AG04450 (cell line): ENCODE measurements around the gene SPECC1L. TPM values are rescaled to one million over a fixed set of nuclear protein-coding genes. Genes with fewer than 3 reads are reported as not detected.

Source experiments
- CTCF ChIA-PET: fragments of 300-600, 350-600 bp; formaldehyde crosslinking; extraction: SDS; loops from one replicate; lab custom pipeline; 2022; ENCODE audit warnings: antibody characterized with exemption, inconsistent platforms; lab: Charles Lee
- POLR2A ChIA-PET: fragments of 350-600 bp; formaldehyde crosslinking; extraction: SDS; loops from one replicate; lab custom pipeline; 2021; ENCODE audit warnings: antibody characterized with exemption, inconsistent platforms; lab: Yijun Ruan, JAX
- DNase-seq: peaks from one replicate; pipeline ENCODE4 v3.0.0-alpha.2; 2011; ENCODE audit warnings: low read depth, low spot score
- H3K27ac ChIP-seq: one replicate; pipeline ENCODE4 v1.5.1; 2012; ENCODE audit warnings: low read depth, low read length, control low read depth
- H3K27me3 ChIP-seq: one replicate; pipeline ENCODE4 v1.6.0; 2012; ENCODE audit warnings: low read length; ENCODE audit not compliant: control insufficient read depth, insufficient read depth
- H3K4me3 ChIP-seq: 2 replicates; pipeline ENCODE4 v1.5.1; 2011; ENCODE audit warnings: mild to moderate bottlenecking, low read depth, low read length, control low read depth
- H3K9me3 ChIP-seq: 2 replicates; pipeline ENCODE4 v1.5.1; 2012; ENCODE audit warnings: low read length; ENCODE audit not compliant: control insufficient read depth, insufficient read depth
- polyA plus RNA-seq: library from polyadenylated mRNA; depleted of rRNA; stranded (reverse); fragments of >200 nt; gene quantifications from 2 replicates; pipeline ENCODE4 v1.2.3, GENCODE V29; 2011
- TF ChIP-seq, protein P1 (sequence below): IDR thresholded peaks from 2 replicates; pipeline ENCODE4 v1.5.1; 2011; ENCODE audit warnings: low read depth, low read length, control low read depth, inconsistent platforms

The SPECC1L gene
- polyA plus RNA-seq, 1 experiment: 36.4 TPM

DNA sequence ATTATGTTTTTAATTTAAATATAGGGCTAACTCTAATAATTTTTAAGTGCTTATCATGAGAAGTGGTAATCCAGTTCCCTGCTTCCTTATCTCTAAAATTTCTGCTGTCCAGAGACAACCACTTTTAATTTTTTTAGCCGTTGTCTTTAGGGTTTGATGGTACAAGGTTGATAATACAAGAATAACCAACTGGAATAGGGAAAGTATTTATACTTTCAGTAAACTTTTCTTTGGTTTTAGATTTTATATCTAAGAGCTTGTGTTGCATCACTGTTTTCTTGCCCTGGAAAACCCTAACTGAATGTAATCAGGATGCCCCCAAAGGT, 110.2 kb downstream of the SPECC1L start:
- Histone ChIP-seq H3K4me3 (no peak overlapping the region), H3K27me3 (no peaks in the 10 kb centered on the region), H3K9me3 (no peaks in the 10 kb centered on the region), H3K27ac (no peak overlapping the region)
- ChIA-PET POLR2A (interaction anchor here (0.6 kb wide), 1 partner anchor 92 kb away, joined by 3 read pairs; no protein-coding TSS in a partner anchor), CTCF (interaction anchor here (0.6 to 1.0 kb wide), 2 partner anchors 93 to 145 kb away, joined by 3 read pairs; no protein-coding TSS in a partner anchor)
- TF ChIP-seq, protein P1, sequence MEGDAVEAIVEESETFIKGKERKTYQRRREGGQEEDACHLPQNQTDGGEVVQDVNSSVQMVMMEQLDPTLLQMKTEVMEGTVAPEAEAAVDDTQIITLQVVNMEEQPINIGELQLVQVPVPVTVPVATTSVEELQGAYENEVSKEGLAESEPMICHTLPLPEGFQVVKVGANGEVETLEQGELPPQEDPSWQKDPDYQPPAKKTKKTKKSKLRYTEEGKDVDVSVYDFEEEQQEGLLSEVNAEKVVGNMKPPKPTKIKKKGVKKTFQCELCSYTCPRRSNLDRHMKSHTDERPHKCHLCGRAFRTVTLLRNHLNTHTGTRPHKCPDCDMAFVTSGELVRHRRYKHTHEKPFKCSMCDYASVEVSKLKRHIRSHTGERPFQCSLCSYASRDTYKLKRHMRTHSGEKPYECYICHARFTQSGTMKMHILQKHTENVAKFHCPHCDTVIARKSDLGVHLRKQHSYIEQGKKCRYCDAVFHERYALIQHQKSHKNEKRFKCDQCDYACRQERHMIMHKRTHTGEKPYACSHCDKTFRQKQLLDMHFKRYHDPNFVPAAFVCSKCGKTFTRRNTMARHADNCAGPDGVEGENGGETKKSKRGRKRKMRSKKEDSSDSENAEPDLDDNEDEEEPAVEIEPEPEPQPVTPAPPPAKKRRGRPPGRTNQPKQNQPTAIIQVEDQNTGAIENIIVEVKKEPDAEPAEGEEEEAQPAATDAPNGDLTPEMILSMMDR: no peak
- no peak for DNase-seq

DNA sequence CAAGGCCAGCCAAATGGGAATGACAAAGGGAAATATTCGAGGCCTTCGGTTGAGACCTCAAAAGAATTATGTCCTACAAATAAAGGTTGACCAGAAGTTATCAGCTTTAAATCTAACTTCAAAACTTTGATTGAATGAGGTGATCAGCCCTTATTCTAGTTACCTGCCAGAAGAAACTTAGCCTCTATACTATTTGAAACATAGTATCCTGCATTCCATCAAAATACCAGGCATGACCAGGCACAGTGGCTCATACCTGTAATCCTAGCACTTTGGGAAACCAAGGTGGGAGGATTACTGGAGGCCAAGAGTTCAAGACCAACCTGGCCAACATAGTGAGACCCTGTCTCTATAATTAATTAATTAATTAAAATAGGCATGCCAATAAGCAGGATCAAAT, 112.4 kb downstream of the SPECC1L start:
- ChIA-PET POLR2A (interaction anchor here (0.6 kb wide), 1 partner anchor 78 kb away, joined by 7 read pairs; no protein-coding TSS in a partner anchor), CTCF (interaction anchor here (0.6 kb wide), 1 partner anchor 140 kb away, joined by 4 read pairs; no protein-coding TSS in a partner anchor)
- TF ChIP-seq, protein P1: no peak
- no peak overlapping the region for H3K4me3 ChIP-seq
- no peak overlapping the region for H3K27ac ChIP-seq
- no peak for DNase-seq
- no peaks in the 10 kb centered on the region for H3K9me3 ChIP-seq
- no peaks in the 10 kb centered on the region for H3K27me3 ChIP-seq

DNA sequence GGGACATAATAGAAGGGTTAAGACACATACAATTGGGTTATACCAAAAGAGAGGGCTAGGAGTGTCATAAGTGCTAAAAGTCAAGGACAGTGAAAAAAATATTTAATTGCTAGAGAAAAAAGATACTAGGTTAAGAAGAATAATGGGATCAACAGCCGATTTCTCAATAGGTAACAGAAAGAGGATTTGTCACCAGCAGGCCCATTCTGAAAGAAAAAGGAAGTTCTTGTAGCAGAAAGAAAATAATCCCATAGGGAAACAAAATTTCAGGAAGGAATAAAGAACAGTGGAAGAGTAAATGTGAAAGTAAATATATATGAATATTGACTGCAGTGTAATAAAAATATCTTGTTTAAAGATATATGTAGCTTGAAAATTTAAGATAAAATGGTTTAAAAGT, 113.5 kb downstream of the SPECC1L start:
- H3K27ac ChIP-seq: no peak overlapping the region
- H3K4me3 ChIP-seq: no peak overlapping the region
- TF ChIP-seq, protein P1: no peak
- POLR2A ChIA-PET: interaction anchor here (0.7 kb wide), 1 partner anchor 114 kb away, joined by 6 read pairs; no protein-coding TSS in a partner anchor
- no peaks in the 10 kb centered on the region for H3K27me3 ChIP-seq
- no peak for DNase-seq
- no peaks in the 10 kb centered on the region for H3K9me3 ChIP-seq
- CTCF ChIA-PET: no interaction called here

DNA sequence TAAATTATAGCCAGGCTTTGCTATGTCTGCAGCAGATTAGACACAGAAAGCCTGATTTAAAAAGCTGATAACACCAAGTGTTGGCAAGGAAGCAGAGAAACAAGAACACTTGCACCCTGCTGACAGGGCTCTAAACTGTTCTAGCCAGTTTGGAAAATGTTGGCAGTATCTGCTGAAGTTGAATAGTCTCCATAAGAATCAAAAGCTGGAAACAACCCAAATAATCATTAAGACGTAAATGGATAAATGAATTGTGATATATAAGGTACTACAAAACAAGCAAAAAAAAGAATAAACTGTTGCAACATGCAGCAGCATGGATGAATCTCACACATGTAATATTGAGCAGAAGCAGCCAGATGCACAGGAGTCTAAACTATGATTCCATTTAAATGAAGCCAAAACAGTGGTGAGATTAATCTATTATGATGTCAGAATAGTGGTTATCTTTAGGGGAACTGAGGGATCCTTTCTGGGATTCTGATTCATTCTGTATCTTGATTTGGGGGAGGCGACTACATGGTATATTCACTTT, 116.4 kb downstream of the SPECC1L start:
- Histone ChIP-seq H3K9me3 (no peaks in the 10 kb centered on the region), H3K4me3 (no peak overlapping the region), H3K27ac (no peak overlapping the region), H3K27me3 (no peaks in the 10 kb centered on the region)
- CTCF ChIA-PET: no interaction called here
- POLR2A ChIA-PET: no interaction called here
- TF ChIP-seq, protein P1: no peak
- no peak for DNase-seq

DNA sequence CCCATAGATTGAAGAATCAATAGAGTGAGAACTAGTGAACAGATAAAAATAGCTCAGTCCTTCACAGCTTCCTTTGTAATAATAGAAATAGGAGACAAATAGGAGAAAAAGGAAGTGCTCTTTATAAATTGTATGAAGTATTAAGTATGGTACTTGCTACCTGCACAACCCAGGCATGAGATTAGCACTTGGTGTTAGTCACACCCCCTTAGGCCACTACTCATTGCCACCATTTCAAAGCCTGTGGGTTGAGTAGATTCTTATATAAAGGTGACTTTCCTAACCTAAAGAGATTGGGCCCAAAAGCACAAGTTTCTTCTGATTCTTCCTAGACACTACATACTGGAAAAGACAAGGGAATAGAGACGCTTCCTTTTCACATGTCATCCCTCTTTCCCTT, 119.0 kb downstream of the SPECC1L start:
- ChIA-PET POLR2A (no interaction called here), CTCF (no interaction called here)
- Histone ChIP-seq H3K9me3 (no peaks in the 10 kb centered on the region), H3K27me3 (no peaks in the 10 kb centered on the region), H3K27ac (no peak overlapping the region), H3K4me3 (no peak overlapping the region)
- DNase-seq: no peak
- TF ChIP-seq, protein P1: no peak
